HG02840 (cell line): ENCODE data around the gene RPL35A.
"Not testable (repeated sequence)": the region's sequence is repeated elsewhere in the genome, so short reads cannot be mapped to it uniquely, and the experiment has no call there.

Source experiments
- ATAC-seq: cut with Tn5 transposase; IDR thresholded peaks from one replicate; pipeline ENCODE4 v1.9.1; 2021; ENCODE audit warnings: mild to moderate bottlenecking, moderate library complexity, moderate number of reproducible peaks; ENCODE audit not compliant: unreplicated experiment, low FRiP score

The RPL35A gene

DNA sequence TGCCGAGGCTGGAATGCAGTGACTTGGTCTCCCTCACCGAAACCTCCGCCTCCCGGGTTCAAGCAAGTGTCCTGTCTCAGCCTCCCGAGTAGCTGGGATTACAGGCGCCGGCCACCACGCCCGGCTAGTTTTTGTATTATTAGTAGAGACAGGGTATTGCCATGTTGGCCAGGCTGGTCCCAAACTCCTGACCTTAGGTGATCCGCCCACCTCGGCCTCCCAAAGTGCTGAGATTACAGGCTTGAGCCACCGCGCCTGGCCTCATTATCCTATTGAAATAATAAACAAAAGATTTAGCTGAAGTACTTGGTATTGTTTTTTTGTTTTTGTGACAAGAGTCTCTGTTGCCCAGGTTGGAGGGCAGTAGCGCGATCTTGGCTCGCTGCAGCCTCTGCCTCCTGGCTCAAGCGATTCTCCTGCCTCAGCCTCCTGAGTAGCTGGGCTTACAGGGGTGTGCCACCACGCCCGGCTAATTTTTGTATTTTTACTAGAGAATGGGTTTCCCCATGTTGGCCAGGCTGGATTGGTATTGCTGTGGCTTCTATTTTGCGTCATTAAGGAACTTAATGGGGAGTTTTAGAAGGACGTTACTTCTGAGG, 1.5 kb downstream of the RPL35A start:
- ATAC-seq, result no peak

DNA sequence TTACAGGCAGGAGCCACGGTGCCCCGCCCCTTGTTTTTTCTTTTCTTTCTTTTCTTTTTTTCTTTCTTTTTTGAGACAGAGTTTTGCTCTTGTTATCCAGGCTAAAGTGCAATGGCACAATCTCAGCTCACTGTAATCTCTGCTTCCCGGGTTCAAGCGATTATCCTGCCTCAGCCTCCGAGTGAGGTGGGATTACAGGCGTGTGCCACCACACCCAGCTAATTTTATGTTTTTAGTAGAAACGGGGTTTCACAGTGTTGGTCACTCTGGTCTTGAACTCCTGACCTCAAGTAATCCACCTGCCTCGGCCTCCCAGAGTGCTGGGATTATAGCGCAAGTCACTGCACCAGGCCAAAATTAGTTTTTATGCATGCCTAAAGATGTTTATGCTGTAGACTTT, 2.5 kb downstream of the RPL35A start:
- ATAC-seq, result no peak

DNA sequence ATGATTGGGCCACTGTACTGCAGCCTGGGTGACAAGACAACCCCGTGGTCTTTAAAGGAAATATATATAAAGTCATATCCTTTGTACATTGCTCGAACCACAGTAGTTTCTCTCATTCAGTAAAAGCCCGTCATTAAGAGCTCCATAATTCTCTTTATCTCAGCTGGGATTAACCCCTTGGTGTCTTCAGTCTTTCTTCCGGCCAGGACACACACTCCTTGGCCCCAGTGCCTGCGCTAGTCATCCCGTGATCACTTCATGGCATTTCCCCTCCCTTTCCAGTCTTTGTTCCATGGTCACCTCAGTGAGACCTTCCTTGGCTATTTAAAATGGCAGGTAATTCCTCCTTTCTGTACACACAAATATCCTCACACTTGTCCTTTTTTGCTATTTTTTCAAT, 3.3 kb downstream of the RPL35A start:
- ATAC-seq, result no peak

DNA sequence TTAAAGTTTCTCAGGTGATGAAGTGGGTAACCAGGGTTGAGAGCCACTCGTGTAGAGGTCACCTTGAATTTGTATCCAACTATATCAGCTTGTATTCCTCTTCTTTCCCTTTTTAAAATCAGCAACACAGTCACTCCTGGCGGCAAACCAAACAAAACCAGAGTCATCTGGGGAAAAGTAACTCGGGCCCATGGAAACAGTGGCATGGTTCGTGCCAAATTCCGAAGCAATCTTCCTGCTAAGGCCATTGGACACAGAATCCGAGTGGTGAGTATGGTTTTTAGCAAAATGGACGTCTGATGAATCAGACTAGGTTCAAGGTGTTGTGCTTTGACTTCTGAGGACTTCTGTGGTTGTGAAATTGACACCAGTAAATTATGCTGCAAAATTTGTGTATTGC, 3.9 kb downstream of the RPL35A start:
- ATAC-seq, result no peak

DNA sequence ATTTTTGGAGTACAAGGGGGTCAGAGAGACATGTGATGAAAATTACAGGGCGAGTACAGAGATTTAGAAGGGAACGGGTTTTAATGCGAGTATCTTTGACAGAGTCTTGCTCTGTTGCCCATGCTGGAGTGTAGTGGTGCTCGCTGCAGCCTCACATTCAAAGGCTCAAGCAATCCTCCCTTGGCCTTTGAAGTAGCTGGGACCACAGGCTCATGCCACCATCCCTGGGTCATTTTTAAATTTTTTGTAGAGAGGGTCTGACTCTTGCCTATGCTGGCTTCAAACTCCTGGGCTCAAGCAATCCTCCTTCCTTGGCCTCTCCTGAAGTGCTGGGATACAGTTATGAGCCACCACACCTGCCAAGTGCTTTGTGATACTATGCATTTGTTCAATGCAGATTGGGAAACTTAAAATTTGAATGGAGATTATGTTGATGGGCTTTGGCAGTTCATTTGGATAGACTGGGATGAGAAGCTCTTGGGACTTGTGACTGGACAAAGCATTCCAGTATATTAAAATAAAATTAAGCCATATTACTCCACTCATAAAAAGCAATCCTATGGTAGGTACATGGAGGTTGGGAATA, 6.0 kb downstream of the RPL35A start:
- no peak for ATAC-seq

DNA sequence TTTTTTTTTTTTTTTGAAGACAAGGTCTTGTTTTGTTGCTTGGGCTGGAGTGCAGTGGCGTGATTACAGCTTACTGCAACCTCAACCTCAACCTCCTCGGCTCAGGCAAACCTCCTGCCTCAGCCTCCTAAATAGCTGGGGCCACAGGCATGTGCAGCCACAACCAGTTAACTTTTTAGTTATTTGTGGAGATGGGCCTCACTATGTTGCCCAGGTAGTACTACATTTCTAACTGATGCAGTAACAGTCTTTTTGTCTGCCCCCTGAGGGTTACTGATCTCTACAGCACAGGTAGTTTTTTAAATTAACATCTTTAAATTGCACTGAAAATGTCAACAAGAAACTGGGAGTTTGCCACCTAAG, 6.6 kb downstream of the RPL35A start:
- ATAC-seq, result no peak

DNA sequence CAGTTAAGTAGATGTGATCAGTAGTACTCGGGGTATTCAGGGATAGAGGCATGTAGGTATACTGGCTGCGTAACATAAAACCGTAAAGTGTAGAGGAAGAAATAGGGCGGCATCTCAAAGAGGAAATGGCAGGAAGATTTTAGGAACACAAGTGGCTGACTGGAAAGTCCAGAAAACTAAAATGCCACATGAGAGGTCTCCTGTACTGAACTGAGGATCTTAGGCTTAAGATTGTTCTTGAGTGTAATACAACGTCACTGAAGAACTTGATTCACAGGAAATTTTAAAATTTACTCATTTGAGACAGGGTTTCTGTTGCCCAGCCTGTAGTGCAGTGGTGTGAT, 7.8 kb downstream of the RPL35A start:
- ATAC-seq, result no peak

DNA sequence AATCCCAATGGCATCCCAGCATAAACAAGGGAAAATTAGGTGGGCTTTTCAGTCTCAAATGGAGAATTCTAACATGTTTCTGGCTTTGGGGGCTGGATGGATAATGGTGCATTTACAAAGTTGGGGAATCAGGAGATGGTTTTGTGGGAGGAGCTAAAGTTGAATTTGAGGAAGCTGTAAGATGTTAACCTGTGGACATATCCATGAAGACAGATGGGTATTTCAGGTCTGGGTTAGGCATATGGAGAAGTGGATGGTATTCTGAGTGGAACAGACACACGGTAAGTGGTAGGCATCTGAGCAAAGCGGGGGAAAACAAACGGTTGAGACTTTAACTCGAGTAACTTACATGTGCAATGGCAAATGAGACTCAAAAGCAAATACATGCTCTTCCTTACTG, 8.4 kb downstream of the RPL35A start:
- no peak for ATAC-seq

DNA sequence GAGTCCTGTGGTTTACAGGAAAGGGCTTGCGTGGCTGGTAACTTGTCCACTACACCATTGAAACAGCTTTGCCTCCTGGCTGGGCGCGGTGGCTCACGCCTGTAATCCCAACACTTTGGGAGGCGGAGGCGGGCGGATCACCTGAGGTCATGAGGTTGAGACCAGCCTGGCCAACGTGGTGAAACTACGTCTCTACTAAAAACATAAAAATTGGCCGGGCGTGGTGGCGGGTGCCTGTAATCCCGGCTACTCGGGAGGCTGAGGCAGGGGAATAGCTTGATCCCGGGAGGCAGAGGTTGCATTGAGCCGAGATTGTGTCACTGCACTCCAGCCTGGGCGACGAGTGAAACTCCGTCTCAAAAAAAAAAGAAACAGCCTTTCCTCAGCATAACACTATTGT, 8.9 kb downstream of the RPL35A start:
- ATAC-seq, result not testable (repeated sequence)

DNA sequence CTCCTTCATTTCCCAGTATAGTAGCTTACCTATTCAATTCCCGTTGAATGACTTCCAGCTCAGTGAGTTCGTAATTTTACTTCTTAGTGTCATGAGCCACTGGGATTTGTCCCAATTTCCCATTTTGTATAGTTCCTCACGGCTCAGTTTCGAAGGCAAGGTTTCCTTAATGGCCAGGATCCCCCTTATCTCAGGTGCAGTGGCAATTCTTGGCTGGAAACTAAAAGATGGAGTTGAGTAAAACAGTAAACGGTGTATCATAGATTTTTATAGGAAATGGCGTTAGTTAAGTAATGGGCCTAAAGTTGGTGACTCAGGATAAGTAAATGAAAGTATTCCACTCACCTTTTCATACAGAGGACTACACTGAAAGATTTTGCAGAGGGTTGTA, 9.5 kb downstream of the RPL35A start:
- no peak for ATAC-seq

DNA sequence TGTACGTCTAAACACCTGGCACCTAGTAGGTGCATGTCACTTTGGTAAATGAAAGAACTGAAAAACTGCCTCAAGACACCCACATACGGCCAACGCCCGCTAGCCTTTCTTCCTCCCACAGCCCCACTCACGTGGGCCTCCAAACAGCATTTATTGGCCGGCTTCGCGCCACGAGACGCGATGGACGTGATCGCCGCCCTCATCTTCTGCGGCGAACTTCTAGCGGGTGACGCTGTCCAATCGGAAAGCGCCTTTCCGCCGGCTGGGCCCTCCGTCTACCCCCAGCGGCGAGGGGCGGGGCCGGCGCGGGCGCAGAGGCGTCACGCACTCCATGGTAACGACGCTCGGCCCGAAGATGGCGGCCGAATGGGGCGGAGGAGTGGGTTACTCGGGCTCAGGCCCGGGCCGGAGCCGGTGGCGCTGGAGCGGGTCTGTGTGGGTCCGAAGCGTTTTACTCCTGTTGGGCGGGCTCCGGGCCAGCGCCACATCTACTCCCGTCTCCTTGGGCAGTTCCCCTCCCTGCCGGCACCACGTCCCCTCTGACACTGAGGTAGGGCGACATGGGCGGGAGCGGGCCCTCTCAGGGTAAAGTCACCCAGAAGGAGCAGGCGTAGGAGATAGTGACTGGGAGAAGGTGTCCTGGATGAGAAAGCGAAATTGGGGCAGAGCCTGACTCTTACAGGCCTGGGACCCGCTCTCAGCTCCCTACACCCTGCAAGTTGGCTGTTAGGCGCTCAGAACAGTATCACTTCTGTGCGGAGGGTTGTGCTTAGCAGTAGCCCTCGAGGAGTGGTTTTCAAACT, 10.1 kb downstream of the RPL35A start, which contains the start of gene LMLN:
LMLN (plus strand) TSS at position 327 of the 803 bp plus-strand sequence; CDS start at position 356, 29 bp downstream.
- peak; percentile 93 for ATAC-seq

DNA sequence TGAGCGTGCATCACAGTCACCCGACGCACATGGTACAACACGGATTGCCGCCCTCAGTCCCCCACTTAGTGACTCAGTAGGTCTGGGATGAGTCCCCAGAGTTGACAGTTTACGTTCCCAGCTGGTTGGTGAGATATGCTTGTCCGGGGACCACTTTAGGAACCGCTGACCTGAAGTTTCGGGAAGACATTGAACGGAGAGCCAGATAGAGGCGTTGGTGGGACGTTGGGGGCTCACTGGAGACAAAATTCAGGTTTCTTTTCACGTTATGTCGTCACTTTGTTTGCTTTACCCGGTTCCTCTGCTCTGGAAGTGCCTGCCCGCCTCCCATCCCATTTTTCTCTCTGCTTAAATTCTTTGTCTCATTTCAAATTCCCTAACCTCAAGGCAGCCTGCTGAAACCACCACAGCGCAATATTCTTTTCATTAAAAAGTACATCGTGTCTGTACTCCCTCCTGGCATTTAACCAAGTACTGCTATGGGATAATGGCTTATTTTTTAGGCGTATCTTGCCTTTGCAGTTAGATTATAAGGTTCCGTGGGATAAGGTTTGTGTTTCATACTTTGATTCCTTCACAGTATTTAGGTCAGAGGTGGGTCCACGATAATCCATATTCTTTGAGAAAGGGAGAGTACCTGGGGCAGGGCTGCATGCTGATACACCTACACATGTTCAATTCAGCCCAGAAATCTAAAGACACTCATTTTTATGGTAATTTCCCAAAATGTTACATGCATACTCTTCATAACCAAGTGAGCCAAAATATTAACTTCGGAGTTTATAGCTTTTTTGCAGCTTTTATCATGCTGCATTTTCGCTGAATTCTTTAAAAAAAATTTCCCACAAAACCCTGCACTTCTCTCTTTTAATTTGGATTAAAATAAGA, 10.9 kb downstream of the RPL35A start:
- ATAC-seq, result no peak

DNA sequence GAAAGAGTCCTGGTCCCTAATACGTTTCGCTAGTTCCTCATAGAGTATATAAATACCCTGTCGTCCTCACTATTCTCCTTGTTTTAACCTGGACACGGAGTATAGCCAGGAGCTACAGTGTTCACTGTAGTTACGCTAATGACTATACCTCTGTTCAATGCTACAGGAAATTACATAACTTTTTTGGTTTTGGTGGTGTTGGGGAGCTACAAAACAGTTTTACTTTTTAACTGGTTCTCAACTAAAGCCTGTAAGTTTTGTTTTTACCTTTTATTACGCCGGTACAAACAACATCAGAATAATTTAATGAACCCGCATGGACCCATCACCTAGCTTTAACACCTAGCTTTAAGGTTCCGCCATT, 11.6 kb downstream of the RPL35A start:
- ATAC-seq, result no peak

DNA sequence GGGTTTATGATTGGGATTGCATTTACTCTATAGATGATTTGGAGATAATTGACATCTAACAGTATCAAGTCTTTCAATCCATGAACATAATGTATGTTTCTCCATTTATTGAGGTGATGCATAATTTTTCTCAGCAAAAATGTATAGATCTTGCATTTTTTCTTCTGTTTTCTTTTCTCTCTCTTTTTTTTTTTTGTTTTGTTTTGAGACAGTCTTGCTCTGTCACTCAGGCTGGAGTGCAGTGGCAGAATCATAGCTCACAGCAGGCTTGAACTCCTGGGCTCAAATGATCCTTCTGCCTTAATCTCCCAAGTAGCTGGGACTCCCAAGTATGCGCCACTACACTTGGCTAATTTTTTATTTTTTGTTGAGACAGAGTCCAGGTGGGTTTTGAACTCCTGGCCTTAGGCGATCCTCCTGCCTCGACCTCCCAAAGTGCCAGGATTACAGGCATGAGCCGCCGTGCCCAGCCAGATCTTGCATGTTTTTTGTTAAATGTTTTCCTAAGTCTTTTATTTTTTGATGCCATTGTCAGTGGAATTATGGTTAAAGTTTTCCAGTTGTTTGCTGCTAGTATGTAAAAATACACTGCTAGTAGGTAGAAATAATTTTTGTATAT, 13.1 kb downstream of the RPL35A start:
- no peak for ATAC-seq

DNA sequence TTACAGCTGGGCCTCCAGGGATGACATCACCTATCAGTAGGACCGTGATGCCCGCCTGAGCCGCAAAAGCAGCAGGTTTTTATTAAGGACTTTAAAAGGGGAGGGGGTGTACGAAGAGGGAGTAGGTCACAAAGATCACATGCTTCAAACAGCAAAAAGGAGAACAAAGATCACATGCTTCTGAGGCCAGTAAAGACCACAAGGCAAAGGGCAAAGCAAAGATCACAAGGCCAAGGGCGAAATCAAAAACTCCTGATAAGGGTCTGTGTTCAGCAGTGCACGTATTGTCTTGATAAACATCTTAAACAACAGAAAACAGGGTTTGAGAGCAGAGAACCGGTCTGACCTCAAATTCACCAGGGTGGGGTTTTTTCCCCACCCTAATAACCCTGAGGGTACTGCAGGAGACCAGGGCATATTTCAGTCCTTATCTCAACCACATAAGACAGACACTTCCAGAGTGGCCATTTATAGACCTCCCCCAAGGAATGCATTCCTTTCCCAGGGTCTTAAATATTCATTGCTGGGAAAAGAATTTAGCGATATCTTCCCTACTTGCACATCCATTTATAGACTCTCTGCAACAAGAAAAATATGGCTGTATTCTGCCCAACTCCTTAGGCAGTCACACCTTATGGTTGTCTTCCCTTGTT, 17.5 kb downstream of the RPL35A start:
- not testable (repeated sequence) for ATAC-seq

DNA sequence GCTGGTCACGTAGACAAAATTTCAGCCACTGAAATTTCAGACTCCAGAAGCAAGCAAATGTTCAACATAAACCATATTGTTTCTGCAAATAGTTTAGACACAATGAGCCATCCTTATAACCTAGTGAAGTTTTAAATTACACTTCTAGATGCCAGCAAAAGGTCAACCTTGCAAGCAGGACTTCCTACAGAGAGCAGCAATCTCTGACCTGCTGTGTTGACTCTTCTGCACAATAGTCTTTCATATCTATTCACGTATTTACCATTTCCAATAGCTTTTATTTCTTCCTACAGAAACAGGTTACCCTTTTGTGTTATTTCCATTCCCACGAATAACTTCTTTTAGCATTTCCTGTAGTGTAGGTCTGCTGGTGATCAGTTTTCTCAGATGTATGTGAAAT, 20.6 kb downstream of the RPL35A start:
- no peak for ATAC-seq

DNA sequence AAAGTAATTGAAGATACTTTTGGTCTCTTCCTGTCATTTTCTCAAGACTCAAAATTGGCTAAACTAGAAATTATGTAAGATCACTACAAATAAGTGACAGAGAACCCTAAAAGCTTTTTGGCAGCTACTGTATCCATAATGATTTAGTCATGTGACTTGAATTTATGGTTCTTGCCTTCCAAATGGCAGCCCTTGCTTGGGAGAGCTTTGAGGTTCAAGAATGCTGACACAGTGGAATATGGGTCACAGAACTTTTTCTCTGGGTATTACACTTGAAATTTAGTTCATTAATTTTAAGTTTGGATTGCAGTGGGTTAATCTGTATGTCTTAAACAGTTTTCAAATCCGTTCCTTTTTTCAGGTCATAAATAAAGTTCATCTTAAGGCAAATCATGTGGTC, 24.0 kb downstream of the RPL35A start:
- no peak for ATAC-seq

DNA sequence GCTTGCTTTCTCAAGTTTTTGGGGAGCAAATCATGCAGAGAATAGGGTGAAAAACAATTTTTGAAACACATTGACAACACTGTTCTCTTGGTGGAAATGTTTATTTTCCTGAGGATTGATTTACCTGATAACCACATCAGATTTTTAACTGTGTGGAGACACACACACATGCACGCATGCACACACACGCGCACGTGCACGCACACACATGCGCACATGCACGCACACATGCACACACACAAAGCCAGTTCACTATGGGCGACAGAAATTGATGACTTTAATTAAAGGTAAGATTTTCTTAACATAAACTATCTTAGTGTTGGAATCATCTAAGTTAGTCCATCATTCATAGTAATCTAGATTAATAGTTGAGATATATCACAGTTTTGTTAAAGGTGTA, 25.3 kb downstream of the RPL35A start:
- no peak for ATAC-seq

DNA sequence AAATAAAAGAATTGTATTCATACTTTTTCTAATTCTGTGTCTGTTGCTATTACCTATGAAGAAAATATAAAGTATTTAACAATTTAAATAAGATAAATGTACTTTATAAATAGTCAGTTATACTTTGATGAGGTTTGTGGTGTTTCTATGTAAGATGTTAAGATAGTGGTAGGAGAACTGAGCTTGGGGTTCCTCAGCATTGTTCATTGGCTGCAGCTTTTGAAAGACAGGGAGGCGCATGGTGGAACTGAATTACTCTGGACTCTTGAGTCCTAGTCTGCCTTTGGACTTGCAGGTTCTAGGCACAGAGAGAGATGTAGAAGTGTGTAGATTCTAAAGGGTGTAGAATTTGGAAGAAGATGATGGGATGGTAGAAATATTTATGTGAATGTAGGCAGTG, 33.1 kb downstream of the RPL35A start:
- no peak for ATAC-seq

DNA sequence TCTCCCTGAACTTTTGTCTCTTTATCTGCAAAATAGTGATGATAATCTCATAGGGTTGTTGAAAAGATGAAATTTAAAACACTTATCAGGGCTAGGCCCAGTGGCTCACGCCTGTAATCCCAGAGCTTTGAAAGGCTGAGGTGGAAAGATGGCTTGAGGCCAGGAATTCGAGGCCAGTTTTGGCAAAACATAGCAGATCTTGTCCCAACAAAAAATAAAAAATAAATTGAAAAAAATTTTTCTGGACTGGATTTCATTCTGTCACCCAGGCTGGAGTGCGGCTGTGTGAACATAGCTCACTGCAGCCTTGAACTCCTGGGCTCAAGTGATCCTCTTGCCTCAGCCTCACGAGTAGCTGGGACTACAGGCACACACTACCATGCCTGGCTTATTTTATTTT, 39.7 kb downstream of the RPL35A start:
- no peak for ATAC-seq
